Panc1 (cell line): Measurements from ENCODE around the gene POU4F1. TPM values are rescaled to one million over a fixed set of nuclear protein-coding genes. Genes with fewer than 3 reads are reported as not detected.

Source experiments
- ATAC-seq: fragments of 200-7000 bp; cut with Tn5 transposase; 2 replicates; pipeline ENCODE4 v1.9.1; 2020; ENCODE audit warnings: mild to moderate bottlenecking, moderate library complexity
- BruUV-seq: library from RNA; stranded (reverse); fragments of 400-500 nt; replicated peaks from 2 replicates; lab custom pipeline; 2021; lab: Mats Ljungman, UMichigan
- CTCF ChIA-PET: fragments of 300-600 bp; sonication (Branson Sonifier 250); formaldehyde crosslinking; loops from one replicate; lab custom pipeline; 2022; ENCODE audit warnings: antibody characterized with exemption; lab: Charles Lee
- POLR2A ChIA-PET: fragments of 300-600 bp; sonication (Branson Sonifier 250); formaldehyde crosslinking; loops from one replicate; lab custom pipeline; 2022; ENCODE audit warnings: antibody characterized with exemption; lab: Charles Lee
- DNase-seq: peaks from one replicate; pipeline ENCODE4 v3.0.0-alpha.2; 2010; ENCODE audit warnings: low read depth, low spot score
- H3K27ac ChIP-seq: 2 replicates; pipeline ENCODE4 v1.5.1; 2011; ENCODE audit warnings: mild to moderate bottlenecking, low read length, inconsistent platforms
- H3K27me3 ChIP-seq: fragments of 200-500 bp; sonication (Bioruptor generic); 2 replicates; pipeline ENCODE4 v1.6.0; 2014; ENCODE audit warnings: low read length, inconsistent platforms; ENCODE audit not compliant: control insufficient read depth, insufficient read depth
- H3K36me3 ChIP-seq: fragments of 200-500 bp; sonication (Bioruptor generic); 2 replicates; pipeline ENCODE4 v1.5.1; 2014; ENCODE audit warnings: inconsistent platforms, mild to moderate bottlenecking, low read length, moderate library complexity; ENCODE audit not compliant: control insufficient read depth, insufficient read depth
- H3K4me1 ChIP-seq: 2 replicates; pipeline ENCODE4 v1.5.1; 2011; ENCODE audit warnings: inconsistent platforms, mild to moderate bottlenecking, low read length, moderate library complexity; ENCODE audit not compliant: control insufficient read depth, insufficient read depth
- H3K4me3 ChIP-seq, 2 experiments: 2 replicates each; pipeline ENCODE4 v1.5.1; 2011 to 2012; ENCODE audit warnings: low read depth in 2 of 2, low read length in 2 of 2, mild to moderate bottlenecking in 2 of 2, inconsistent platforms in 1 of 2, moderate library complexity in 1 of 2
- H3K9me3 ChIP-seq: fragments of 200-500 bp; sonication (Bioruptor generic); 2 replicates; pipeline ENCODE4 v1.5.1; 2014; ENCODE audit warnings: low read depth, mild to moderate bottlenecking, inconsistent platforms, low read length, moderate library complexity; ENCODE audit not compliant: control insufficient read depth, insufficient read depth
- CTCF ChIP-seq: fragments of 450-650 bp; IDR thresholded peaks from 2 replicates; pipeline ENCODE4 v1.5.1; 2017; ENCODE audit warnings: mild to moderate bottlenecking
- POLR2AphosphoS5 ChIP-seq: IDR thresholded peaks from 2 replicates; pipeline ENCODE4 v1.6.1; 2012; ENCODE audit warnings: mild to moderate bottlenecking, low read depth, low read length, moderate library complexity
- REST ChIP-seq, 2 experiments: IDR thresholded peaks; 2 replicates each; pipeline ENCODE4 v1.6.1; 2011 to 2012; ENCODE audit warnings: low read depth in 2 of 2, control low read depth in 1 of 2, low read length in 1 of 2, mild to moderate bottlenecking in 1 of 2, moderate library complexity in 1 of 2; ENCODE audit not compliant: insufficient read depth in 1 of 2
- SIN3A ChIP-seq: IDR thresholded peaks from 2 replicates; pipeline ENCODE4 v1.6.1; 2012; ENCODE audit warnings: low read depth, mild to moderate bottlenecking, low read length, moderate library complexity, borderline replicate concordance; ENCODE audit not compliant: insufficient read depth
- TCF7L2 ChIP-seq: IDR thresholded peaks from 2 replicates; pipeline ENCODE4 v1.6.1; 2011; ENCODE audit warnings: mild to moderate bottlenecking, low read depth, low read length, inconsistent platforms
- in situ Hi-C: cut with HindIII; loops from 2 replicates; pipeline ENCODE4 v1.10.0; 2016; ENCODE audit warnings: low sequenced_read_pairs, low pct_unique_long_range_greater_than_20kb
- intact Hi-C: fragments of 100-400 bp; cut with micrococcal nuclease; formaldehyde crosslinking; loops from one replicate; pipeline ENCODE4 v1.10.0; 2022; ENCODE audit not compliant: unreplicated experiment
- total RNA-seq: library from RNA; stranded (reverse); gene quantifications from one replicate; pipeline ENCODE4 v1.2.1, GENCODE V29; 2021; ENCODE audit not compliant: unreplicated experiment

The POU4F1 gene
- total RNA-seq, 1 experiment from 2014 or later: not detected

- 0 out of 2 replicates have a peak, but pooled peaks cover 3% of the 10 kb centered on the region for H3K4me1 ChIP-seq
- no peaks in the 10 kb centered on the region for H3K9me3 ChIP-seq
- no peak overlapping the region for H3K27ac ChIP-seq
- peaks cover 2% of the 10 kb centered on the region; the same call in 1 of the 2 replicates for H3K27me3 ChIP-seq
- no peak overlapping the region for H3K4me3 ChIP-seq
- TF ChIP-seq POLR2AphosphoS5 (no peak), SIN3A (no peak), CTCF (no peak), TCF7L2 (no peak), REST (IDR thresholded peaks at IDR 0.05; ENCODE audit: insufficient read depth in 1 of 2, low read depth in 2 of 2, low read length in 1 of 2) (no peak)
- ATAC-seq: no peak
- POLR2A ChIA-PET: no interaction called here
- H3K36me3 ChIP-seq: no peaks in the 10 kb centered on the region
- no TSS peak for BruUV-seq
- CTCF ChIA-PET: no interaction called here
- no peak for DNase-seq
- in situ Hi-C loops (no loop called here), intact Hi-C loops (no loop called here)
Measured at GRCh38 chr13:78601124-78601873, 2.1 kb downstream of the POU4F1 start.

- H3K4me1 ChIP-seq: 0 out of 2 replicates have a peak, but pooled peaks cover 3% of the 10 kb centered on the region
- CTCF ChIA-PET: no interaction called here
- intact Hi-C loops: no loop called here
Measured at GRCh38 chr13:78600280-78600883, 3.0 kb downstream of the POU4F1 start.

More at GRCh38 chr13:78600280-78600883, 3.0 kb downstream of the POU4F1 start:
- no TSS peak for BruUV-seq
- DNase-seq (no peak), ATAC-seq (no peak)
- TF ChIP-seq POLR2AphosphoS5 (no peak), TCF7L2 (no peak), CTCF (no peak), REST (IDR thresholded peaks at IDR 0.05; ENCODE audit: insufficient read depth in 1 of 2, low read depth in 2 of 2, low read length in 1 of 2) (no peak), SIN3A (no peak)
- Histone ChIP-seq H3K9me3 (no peaks in the 10 kb centered on the region), H3K36me3 (no peaks in the 10 kb centered on the region), H3K4me3 (no peak overlapping the region), H3K27me3 (peaks cover 2% of the 10 kb centered on the region; the same call in 1 of the 2 replicates), H3K27ac (no peak overlapping the region)
- in situ Hi-C loops: no loop called here
- POLR2A ChIA-PET: no interaction called here
